ENCODE measurements around the gene DNAJC1.

- no peak for TF ChIP-seq JUNB (IDR thresholded peaks at IDR 0.05)
- TF ChIP-seq CTCF (IDR thresholded peaks at IDR 0.05 in 2 of 3, conservative IDR thresholded peaks at IDR 0.05 in 1 of 3; ENCODE audit: control insufficient read depth in 2 of 3, extremely low read depth in 1 of 3, insufficient read depth in 1 of 3, low read depth in 3 of 3, low read length in 3 of 3) = no peak
- TF ChIP-seq KAT2A (conservative IDR thresholded peaks at IDR 0.05; ENCODE audit: control insufficient read depth, low read depth, low read length) = no peak
- no peak for TF ChIP-seq TCF7 (IDR thresholded peaks at IDR 0.05; ENCODE audit: borderline replicate concordance)
- TF ChIP-seq BHLHE40 (IDR thresholded peaks at IDR 0.05; ENCODE audit: borderline replicate concordance in 1 of 2, low read depth in 2 of 2, low read length in 1 of 2) = no peak
- TF ChIP-seq RAD51 (IDR thresholded peaks at IDR 0.05) = no peak
- no peak for TF ChIP-seq EZH2 (IDR thresholded peaks at IDR 0.05; ENCODE audit: borderline replicate concordance, control insufficient read depth, low read depth, low read length)
- no peak for TF ChIP-seq POLR2AphosphoS5 (IDR thresholded peaks at IDR 0.05; ENCODE audit: low read length)
- no peak for TF ChIP-seq IRF5 (IDR thresholded peaks at IDR 0.05; ENCODE audit: borderline replicate concordance)
- no peak for TF ChIP-seq ZNF687 (IDR thresholded peaks at IDR 0.05)
- no peak for TF ChIP-seq POLR2AphosphoS2 (IDR thresholded peaks at IDR 0.05; ENCODE audit: low read depth, low read length)
- no peak for TF ChIP-seq NFXL1 (IDR thresholded peaks at IDR 0.05; ENCODE audit: borderline replicate concordance)
- no peak for TF ChIP-seq HDAC2 (IDR thresholded peaks at IDR 0.05)
- no peak for TF ChIP-seq SP1 (IDR thresholded peaks at IDR 0.05; ENCODE audit: low read depth, low read length)
These were observed 18.0 kb downstream of the DNAJC1 start for GRCh38 chr10:21985541-21985940.

Measured in GM12878 (cell line).